ENCODE results near the gene PLXDC2.
"Not testable (repeated sequence)": the region's sequence is repeated elsewhere in the genome, so short reads cannot be mapped to it uniquely, and the experiment has no call there.

Gene PLXDC2

DNA sequence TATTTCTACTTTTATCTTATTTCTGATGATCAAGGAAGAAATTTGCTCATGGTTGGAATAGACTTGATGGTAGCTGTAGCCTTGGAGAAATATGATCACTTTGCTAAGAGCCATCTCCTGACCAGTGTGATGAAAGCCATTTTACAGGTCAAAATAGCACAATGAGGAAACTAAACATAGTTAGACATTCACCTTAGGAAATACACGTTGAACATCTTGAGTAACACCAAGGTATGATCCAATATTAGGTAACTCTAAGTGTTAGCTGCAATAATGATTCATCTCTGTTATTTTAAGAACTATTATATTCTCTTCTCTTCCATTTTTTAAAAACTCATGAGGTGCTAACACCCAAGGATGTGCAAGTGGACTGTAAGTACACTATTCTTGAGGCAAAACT, 328.0 kb downstream of the PLXDC2 start:
- no peak for DNase-seq

- no peak for DNase-seq
Observed at GRCh38 chr10:20146004-20146403, 329.8 kb downstream of the PLXDC2 start.

GRCh38 chr10:20147684-20148083, 331.5 kb downstream of the PLXDC2 start:
- DNase-seq = no peak

DNA sequence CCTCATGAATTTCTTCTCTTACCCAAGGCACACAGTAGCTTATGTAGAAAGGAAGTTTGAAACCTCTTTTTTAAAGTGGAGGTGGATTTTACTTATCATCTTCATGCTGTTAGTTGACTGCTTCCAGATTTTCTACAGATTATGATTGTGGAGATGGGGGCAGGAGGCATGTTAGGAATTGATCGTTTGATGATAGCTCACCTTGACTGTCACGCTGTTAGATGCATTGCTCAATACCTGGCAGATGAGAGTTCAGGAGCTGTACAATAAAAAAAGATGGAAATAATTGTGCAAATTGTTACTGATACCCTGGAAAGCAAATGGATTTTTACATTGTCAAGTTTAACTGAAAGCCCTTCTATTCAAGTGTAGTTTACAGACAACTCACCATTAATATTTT, 340.3 kb downstream of the PLXDC2 start:
- DNase-seq = no peak

DNA sequence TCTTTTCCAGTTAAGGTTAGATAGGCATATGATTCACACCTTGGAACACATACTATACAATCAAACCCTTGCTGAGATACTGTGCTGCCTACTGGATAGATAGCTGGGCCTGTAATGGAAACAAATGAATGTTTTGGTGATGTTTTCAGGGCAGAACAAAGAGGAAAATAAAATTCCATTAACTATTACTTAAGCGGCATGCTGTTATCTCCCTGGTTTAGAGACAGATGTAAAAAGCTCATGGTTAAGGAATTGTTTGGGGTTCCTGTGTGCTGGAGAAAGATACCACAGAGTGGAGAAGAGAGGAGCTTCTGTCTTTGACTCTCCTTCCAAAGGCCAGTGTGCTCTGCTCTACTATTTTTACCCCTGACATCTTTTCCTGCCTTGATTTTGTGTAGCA, 341.1 kb downstream of the PLXDC2 start:
- no peak for DNase-seq

- no peak for DNase-seq
Observed at GRCh38 chr10:20158086-20158485, 341.9 kb downstream of the PLXDC2 start.

DNA sequence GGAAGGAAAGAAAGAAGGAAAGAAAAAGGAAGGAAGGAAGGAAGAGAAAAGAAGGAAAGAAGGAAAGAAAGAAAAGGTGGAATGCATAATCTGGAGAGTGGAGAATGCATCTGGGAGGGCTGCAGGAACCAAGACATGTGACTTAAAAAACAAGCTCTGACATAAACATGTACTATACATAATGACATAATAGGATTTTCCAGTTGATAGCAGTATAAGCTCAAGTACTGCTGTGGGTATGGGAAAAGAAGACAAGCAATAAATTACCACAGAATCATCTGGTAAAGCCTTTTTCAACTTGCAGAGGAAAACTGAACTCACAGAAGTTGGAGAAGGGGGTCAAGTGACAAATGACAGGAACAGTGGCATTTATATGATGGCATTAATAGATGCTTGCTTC, 345.9 kb downstream of the PLXDC2 start:
- no peak for DNase-seq

GRCh38 chr10:20166096-20166675, 350.0 kb downstream of the PLXDC2 start:
- no peak for DNase-seq

DNA sequence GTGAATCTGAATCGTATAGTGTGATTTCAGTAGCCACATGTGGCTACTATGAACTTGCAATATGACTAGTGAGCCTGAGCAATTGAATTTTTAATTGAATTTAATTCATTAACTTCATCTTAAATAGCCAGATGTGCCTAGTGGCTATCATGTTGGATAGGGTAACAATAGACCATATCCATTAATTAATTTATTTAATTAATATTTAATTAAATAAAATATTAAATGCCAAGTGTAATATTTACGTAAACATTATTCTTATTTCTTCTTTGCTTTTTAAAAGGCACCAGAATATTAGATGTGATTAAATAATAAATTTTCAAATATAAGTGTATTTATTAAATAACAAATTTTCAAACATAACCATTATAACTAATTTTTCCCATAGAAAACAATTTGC, 354.4 kb downstream of the PLXDC2 start:
- DNase-seq = no peak

DNA sequence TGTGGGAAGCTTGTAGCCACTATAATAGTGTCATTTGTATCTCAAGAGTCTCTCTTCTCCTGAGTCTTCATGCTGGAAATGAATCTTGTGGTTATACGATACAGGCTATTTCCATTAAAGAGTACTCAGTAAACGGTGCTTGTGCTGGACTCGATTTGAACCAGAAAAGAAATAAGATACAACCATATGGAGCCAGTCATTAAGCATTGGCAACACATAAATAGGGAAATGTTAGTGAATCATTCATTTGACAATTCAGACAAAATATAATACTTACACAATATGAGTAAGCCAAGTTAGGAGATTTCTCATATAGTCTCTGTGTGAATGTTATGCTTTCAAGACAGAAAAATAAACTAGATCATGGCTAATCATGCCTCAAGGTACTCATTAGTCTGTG, 356.8 kb downstream of the PLXDC2 start:
- DNase-seq = no peak

- DNase-seq = no peak
Observed at GRCh38 chr10:20175719-20176118, 359.5 kb downstream of the PLXDC2 start.

DNA sequence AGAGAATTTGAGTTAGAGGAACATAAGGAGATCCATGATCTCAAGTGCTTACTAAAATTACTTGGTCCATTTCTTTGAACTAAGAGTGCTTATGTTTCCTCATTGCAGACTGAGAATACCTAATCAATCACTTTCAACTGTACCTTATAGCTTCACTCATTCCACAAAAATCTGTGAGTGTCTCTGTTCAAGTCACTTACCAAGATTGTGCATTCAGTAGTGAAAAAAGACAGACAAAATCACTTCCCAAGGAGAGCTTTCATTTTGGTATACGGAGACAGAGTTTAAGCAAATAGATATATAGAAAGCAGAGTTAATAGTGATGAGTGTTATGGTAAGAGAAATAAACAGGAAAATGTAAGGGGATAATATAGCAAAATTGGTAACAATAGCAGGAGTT, 364.5 kb downstream of the PLXDC2 start:
- DNase-seq = no peak

GRCh38 chr10:20181434-20181833, 365.2 kb downstream of the PLXDC2 start:
- DNase-seq = no peak

DNA sequence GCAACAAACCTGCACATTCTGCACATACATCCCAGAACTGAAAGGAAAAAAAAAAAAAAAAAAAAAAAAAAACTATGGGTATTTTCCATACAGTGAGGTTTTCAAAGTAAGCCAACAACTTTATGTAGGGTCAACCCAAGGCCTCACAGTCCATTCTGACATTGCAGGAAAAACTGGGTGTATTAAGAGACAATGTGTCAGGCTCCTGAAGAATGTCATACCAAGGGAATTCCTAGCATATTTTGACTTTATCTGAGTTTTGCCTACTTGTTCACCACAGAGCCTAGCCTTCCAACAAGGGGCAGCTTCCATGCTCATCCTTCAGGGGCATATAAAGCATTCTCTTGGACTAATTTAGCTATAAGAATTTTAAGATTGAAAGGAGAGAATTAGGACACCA, 368.9 kb downstream of the PLXDC2 start:
- no peak for DNase-seq

GRCh38 chr10:20191392-20191791, 375.2 kb downstream of the PLXDC2 start:
- not testable (repeated sequence) for DNase-seq

GRCh38 chr10:20195076-20195475, 378.8 kb downstream of the PLXDC2 start:
- no peak for DNase-seq

DNA sequence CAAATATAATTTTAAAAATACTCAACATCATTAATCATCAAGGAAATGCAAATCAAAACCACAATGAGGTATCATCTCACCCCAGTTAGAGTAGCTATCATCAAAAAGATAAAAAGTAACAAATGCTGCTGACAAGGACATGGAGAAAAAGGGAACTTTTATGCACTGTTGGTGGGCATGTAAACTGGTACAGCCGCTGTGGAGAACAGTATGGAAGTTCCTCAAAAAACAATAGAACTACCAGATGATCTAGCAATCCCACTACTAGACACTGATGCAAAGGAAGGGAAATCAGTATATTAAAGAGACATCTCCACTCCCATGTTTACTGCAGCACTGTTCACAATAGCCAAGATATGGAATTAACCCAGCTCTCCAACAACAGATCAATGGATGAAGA, 384.5 kb downstream of the PLXDC2 start:
- DNase-seq = no peak

- no peak for DNase-seq
Observed at GRCh38 chr10:20202337-20202736, 386.1 kb downstream of the PLXDC2 start.

DNA sequence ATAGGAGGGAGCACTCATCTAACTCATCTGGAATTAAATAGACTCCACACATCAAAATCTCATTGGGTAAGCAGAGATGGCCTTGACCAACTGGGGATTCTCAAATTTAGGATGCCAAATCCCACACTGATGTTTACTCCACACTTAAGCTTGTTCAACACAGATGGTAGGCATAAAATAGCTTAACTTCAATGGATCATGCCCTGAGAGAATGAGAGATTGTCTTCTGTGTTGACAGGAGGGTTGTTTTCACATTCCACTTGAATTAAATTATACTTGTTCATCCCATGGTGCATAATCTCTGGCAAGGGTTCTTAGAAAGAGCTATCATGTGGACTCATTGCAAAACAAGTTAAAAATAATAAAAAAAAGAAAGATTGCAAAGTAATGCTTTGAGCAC, 391.4 kb downstream of the PLXDC2 start:
- DNase-seq = no peak

- DNase-seq = not testable (repeated sequence)
Observed at GRCh38 chr10:20209098-20209497, 392.9 kb downstream of the PLXDC2 start.

GRCh38 chr10:20215547-20216152, 399.4 kb downstream of the PLXDC2 start:
- DNase-seq = no peak

- no peak for DNase-seq
Observed at GRCh38 chr10:20221356-20221755, 405.1 kb downstream of the PLXDC2 start.

GRCh38 chr10:20228729-20229128, 412.5 kb downstream of the PLXDC2 start:
- DNase-seq = no peak

GRCh38 chr10:20232079-20232705, 416.0 kb downstream of the PLXDC2 start:
- DNase-seq = no peak

- DNase-seq = no peak
Observed at GRCh38 chr10:20233423-20233822, 417.2 kb downstream of the PLXDC2 start.

Measured in activated CD4-positive, alpha-beta T cell treated with anti-CD3 and anti-CD28 coated beads, Interleukin-2, amount 50 U/mL, for 16 hours (primary cell).